Activated T-helper 1 cell treated with anti-CD3 and anti-CD28 coated beads, Interleukin-12 subunit alpha, Interleukin-12 subunit beta, Interleukin-2, Interleukin-4 antibody, amounts not matched to agents 30 ng/mL and 10 ng/mL and 1 ng/mL, durations not matched to agents 14 hours and 24 hours and 36 hours (primary cell): ENCODE data around the gene ADGRA3. TPM values are rescaled to one million over a fixed set of nuclear protein-coding genes. Genes with fewer than 3 reads are reported as not detected.
A peak's percentile ranks its signal among the peaks of the same experiment; 100 is the strongest.

Experiments used
- DNase-seq: peaks from one replicate; pipeline ENCODE4 v3.0.0; 2021; ENCODE audit warnings: low spot score
- H3K27ac Mint-ChIP-seq: one replicate; pipeline ENCODE4 v1.8.0; 2021; ENCODE audit warnings: mild to moderate bottlenecking, mixed read lengths
- H3K27me3 Mint-ChIP-seq: one replicate; pipeline ENCODE4 v1.8.0; 2022; ENCODE audit warnings: mild to moderate bottlenecking, moderate library complexity, mixed read lengths; ENCODE audit not compliant: insufficient read depth
- H3K36me3 Mint-ChIP-seq: one replicate; pipeline ENCODE4 v1.8.0; 2021; ENCODE audit warnings: low read depth, mixed read lengths
- H3K4me1 Mint-ChIP-seq: one replicate; pipeline ENCODE4 v1.8.0; 2021; ENCODE audit warnings: low read depth, mixed read lengths
- H3K4me3 Mint-ChIP-seq: one replicate; pipeline ENCODE4 v1.8.0; 2021; ENCODE audit warnings: mild to moderate bottlenecking, moderate library complexity, mixed read lengths
- H3K9me3 Mint-ChIP-seq: one replicate; pipeline ENCODE4 v1.8.0; 2021; ENCODE audit warnings: mixed read lengths
- intact Hi-C: fragments of 100-400 bp; cut with micrococcal nuclease; formaldehyde crosslinking; loops from one replicate; pipeline ENCODE4 v1.15.1; 2024
- total RNA-seq: library from RNA; stranded (reverse); gene quantifications from 2 replicates; pipeline ENCODE4 v1.2.3, GENCODE V29; 2022

Gene ADGRA3
- total RNA-seq, 1 donor from 2014 or later = 19.2 TPM

GRCh38 chr4:22524895-22525294 is 9.0 kb upstream of the ADGRA3 start:
- intact Hi-C loops = no loop called here

GRCh38 chr4:22522706-22523501 is 7.0 kb upstream of the ADGRA3 start:
- no peak overlapping the region for H3K4me3 Mint-ChIP-seq

More at GRCh38 chr4:22524895-22525294, 9.0 kb upstream of the ADGRA3 start:
- no peak for DNase-seq
- Mint-ChIP-seq H3K4me3 (no peak overlapping the region), H3K36me3 (no peaks in the 10 kb centered on the region), H3K27me3 (no peaks in the 10 kb centered on the region), H3K9me3 (peaks cover under 1% of the 10 kb centered on the region), H3K27ac (no peak overlapping the region), H3K4me1 (no peaks in the 10 kb centered on the region)

GRCh38 chr4:22522206-22522605 is 6.3 kb upstream of the ADGRA3 start:
- intact Hi-C loops = no loop called here
- DNase-seq = no peak
- no peaks in the 10 kb centered on the region for H3K4me1 Mint-ChIP-seq
- no peaks in the 10 kb centered on the region for H3K9me3 Mint-ChIP-seq
- no peaks in the 10 kb centered on the region for H3K27me3 Mint-ChIP-seq
- no peak overlapping the region for H3K27ac Mint-ChIP-seq
- no peaks in the 10 kb centered on the region for H3K36me3 Mint-ChIP-seq
- H3K4me3 Mint-ChIP-seq = no peak overlapping the region

More at GRCh38 chr4:22522706-22523501, 7.0 kb upstream of the ADGRA3 start:
- no peak for DNase-seq
- intact Hi-C loops = no loop called here
- Mint-ChIP-seq H3K36me3 (no peaks in the 10 kb centered on the region), H3K27me3 (no peaks in the 10 kb centered on the region), H3K27ac (no peak overlapping the region), H3K9me3 (no peaks in the 10 kb centered on the region), H3K4me1 (no peaks in the 10 kb centered on the region)

GRCh38 chr4:22521240-22521639 is 5.4 kb upstream of the ADGRA3 start:
- H3K27me3 Mint-ChIP-seq = peaks cover 4% of the 10 kb centered on the region
- no peak overlapping the region for H3K27ac Mint-ChIP-seq
- intact Hi-C loops = no loop called here
- no peaks in the 10 kb centered on the region for H3K9me3 Mint-ChIP-seq
- H3K36me3 Mint-ChIP-seq = no peaks in the 10 kb centered on the region
- H3K4me1 Mint-ChIP-seq = peaks cover 8% of the 10 kb centered on the region
- H3K4me3 Mint-ChIP-seq = no peak overlapping the region
- DNase-seq = no peak

- H3K27me3 Mint-ChIP-seq = peaks cover 4% of the 10 kb centered on the region
- H3K4me1 Mint-ChIP-seq = peaks cover 23% of the 10 kb centered on the region
- peak; percentile 12 for DNase-seq
- peak overlapping the region; percentile 92 for H3K27ac Mint-ChIP-seq
- peak overlapping the region; percentile 96 for H3K4me3 Mint-ChIP-seq
- no peaks in the 10 kb centered on the region for H3K9me3 Mint-ChIP-seq
- intact Hi-C loops = loop anchor here (1.0 to 10.0 kb wide), 7 partner anchors 14 to 819 kb away; partner anchors contain the start of gene GBA3
- H3K36me3 Mint-ChIP-seq = peaks cover 6% of the 10 kb centered on the region
Observed at GRCh38 chr4:22515145-22515887, 550 bp downstream of the ADGRA3 start.

GRCh38 chr4:22514481-22514880 is 1.4 kb downstream of the ADGRA3 start:
- H3K27ac Mint-ChIP-seq = peak overlapping the region; percentile 55
- H3K27me3 Mint-ChIP-seq = peaks cover 4% of the 10 kb centered on the region
- peaks cover 23% of the 10 kb centered on the region for H3K4me1 Mint-ChIP-seq
- H3K9me3 Mint-ChIP-seq = no peaks in the 10 kb centered on the region
- peak overlapping the region; percentile 96 for H3K4me3 Mint-ChIP-seq
- intact Hi-C loops = loop anchor here (10.0 kb wide), 2 partner anchors 100 to 820 kb away; no protein-coding TSS in a partner anchor
- DNase-seq = no peak
- H3K36me3 Mint-ChIP-seq = peaks cover 6% of the 10 kb centered on the region

GRCh38 chr4:22514001-22514400 is 1.9 kb downstream of the ADGRA3 start:
- intact Hi-C loops = loop anchor here (10.0 kb wide), 2 partner anchors 99 to 821 kb away; no protein-coding TSS in a partner anchor
- no peak for DNase-seq
- peaks cover 6% of the 10 kb centered on the region for H3K36me3 Mint-ChIP-seq
- H3K9me3 Mint-ChIP-seq = no peaks in the 10 kb centered on the region
- peaks cover 23% of the 10 kb centered on the region for H3K4me1 Mint-ChIP-seq
- peaks cover 5% of the 10 kb centered on the region for H3K27me3 Mint-ChIP-seq
- peak overlapping the region; percentile 96 for H3K4me3 Mint-ChIP-seq
- no peak overlapping the region for H3K27ac Mint-ChIP-seq

- H3K4me1 Mint-ChIP-seq = peaks cover 23% of the 10 kb centered on the region
- no peaks in the 10 kb centered on the region for H3K9me3 Mint-ChIP-seq
- peaks cover 6% of the 10 kb centered on the region for H3K36me3 Mint-ChIP-seq
- H3K4me3 Mint-ChIP-seq = no peak overlapping the region
- H3K27me3 Mint-ChIP-seq = peaks cover 5% of the 10 kb centered on the region
- DNase-seq = no peak
- no peak overlapping the region for H3K27ac Mint-ChIP-seq
- intact Hi-C loops = loop anchor here (10.0 kb wide), 2 partner anchors 98 to 822 kb away; no protein-coding TSS in a partner anchor
Observed at GRCh38 chr4:22512306-22512705, 3.6 kb downstream of the ADGRA3 start.

GRCh38 chr4:22510750-22511149 is 5.1 kb downstream of the ADGRA3 start:
- H3K27ac Mint-ChIP-seq = no peak overlapping the region
- H3K9me3 Mint-ChIP-seq = no peaks in the 10 kb centered on the region

GRCh38 chr4:22508376-22508775 is 7.5 kb downstream of the ADGRA3 start:
- Mint-ChIP-seq H3K4me3 (no peak overlapping the region), H3K9me3 (no peaks in the 10 kb centered on the region)
- no peak for DNase-seq

More at GRCh38 chr4:22510750-22511149, 5.1 kb downstream of the ADGRA3 start:
- intact Hi-C loops = loop anchor here (10.0 kb wide), 2 partner anchors 96 to 824 kb away; no protein-coding TSS in a partner anchor
- Mint-ChIP-seq H3K4me3 (no peak overlapping the region), H3K36me3 (peaks cover 6% of the 10 kb centered on the region), H3K4me1 (peaks cover 19% of the 10 kb centered on the region), H3K27me3 (peaks cover 2% of the 10 kb centered on the region)
- DNase-seq = no peak

GRCh38 chr4:22504922-22505321 is 10.9 kb downstream of the ADGRA3 start:
- peaks cover 7% of the 10 kb centered on the region for H3K4me1 Mint-ChIP-seq

More at GRCh38 chr4:22508376-22508775, 7.5 kb downstream of the ADGRA3 start:
- Mint-ChIP-seq H3K36me3 (no peaks in the 10 kb centered on the region), H3K27me3 (peaks cover 2% of the 10 kb centered on the region), H3K27ac (no peak overlapping the region), H3K4me1 (peaks cover 7% of the 10 kb centered on the region)
- intact Hi-C loops = no loop called here

GRCh38 chr4:22504447-22504846 is 11.4 kb downstream of the ADGRA3 start:
- Mint-ChIP-seq H3K27ac (no peak overlapping the region), H3K4me1 (peaks cover 7% of the 10 kb centered on the region), H3K9me3 (no peaks in the 10 kb centered on the region), H3K27me3 (peaks cover under 1% of the 10 kb centered on the region), H3K4me3 (no peak overlapping the region), H3K36me3 (peaks cover under 1% of the 10 kb centered on the region)
- no peak for DNase-seq
- intact Hi-C loops = no loop called here

More at GRCh38 chr4:22504922-22505321, 10.9 kb downstream of the ADGRA3 start:
- Mint-ChIP-seq H3K4me3 (no peak overlapping the region), H3K27me3 (peaks cover 2% of the 10 kb centered on the region), H3K27ac (no peak overlapping the region), H3K36me3 (no peaks in the 10 kb centered on the region), H3K9me3 (no peaks in the 10 kb centered on the region)
- DNase-seq = no peak
- intact Hi-C loops = no loop called here
